Chondrocyte (in vitro differentiated cells): ENCODE measurements around the gene PRKAG1. TPM values are rescaled to one million over a fixed set of nuclear protein-coding genes. Genes with fewer than 3 reads are reported as not detected.
A peak's percentile ranks its signal among the peaks of the same experiment; 100 is the strongest.

ENCODE experiments used
- DNase-seq: peaks from one replicate; pipeline ENCODE4 v3.0.0; 2021; ENCODE audit warnings: mixed read lengths, low spot score
- H3K27ac Mint-ChIP-seq: one replicate; pipeline ENCODE4 v1.8.0; 2021; ENCODE audit warnings: mild to moderate bottlenecking, moderate library complexity, mixed read lengths; ENCODE audit not compliant: unreplicated experiment
- H3K27me3 Mint-ChIP-seq: 2 replicates; pipeline ENCODE4 v1.8.0; 2021; ENCODE audit warnings: low read depth, mixed read lengths
- H3K36me3 Mint-ChIP-seq: 2 replicates; pipeline ENCODE4 v1.8.0; 2021; ENCODE audit warnings: low read depth, mixed read lengths
- H3K4me1 Mint-ChIP-seq: 2 replicates; pipeline ENCODE4 v1.8.0; 2021; ENCODE audit warnings: low read depth, mild to moderate bottlenecking, mixed read lengths
- H3K4me3 Mint-ChIP-seq: one replicate; pipeline ENCODE4 v1.8.0; 2021; ENCODE audit warnings: mild to moderate bottlenecking, moderate library complexity, mixed read lengths; ENCODE audit not compliant: unreplicated experiment
- H3K9me3 Mint-ChIP-seq: 2 replicates; pipeline ENCODE4 v1.8.0; 2021; ENCODE audit warnings: low read depth, mixed read lengths
- total RNA-seq: library from RNA; stranded (reverse); gene quantifications from 3 replicates; pipeline ENCODE4 v1.2.1, GENCODE V29; 2021
- TF ChIP-seq, protein P1 (sequence below): fragments of 200-600 bp; sonication (generic); IDR thresholded peaks from 2 replicates; pipeline ENCODE4 v1.5.0; 2021; ENCODE audit warnings: antibody characterized with exemption, mild to moderate bottlenecking, moderate library complexity

The PRKAG1 gene
- total RNA-seq, 1 donor from 2014 or later = 61.7 TPM

DNA sequence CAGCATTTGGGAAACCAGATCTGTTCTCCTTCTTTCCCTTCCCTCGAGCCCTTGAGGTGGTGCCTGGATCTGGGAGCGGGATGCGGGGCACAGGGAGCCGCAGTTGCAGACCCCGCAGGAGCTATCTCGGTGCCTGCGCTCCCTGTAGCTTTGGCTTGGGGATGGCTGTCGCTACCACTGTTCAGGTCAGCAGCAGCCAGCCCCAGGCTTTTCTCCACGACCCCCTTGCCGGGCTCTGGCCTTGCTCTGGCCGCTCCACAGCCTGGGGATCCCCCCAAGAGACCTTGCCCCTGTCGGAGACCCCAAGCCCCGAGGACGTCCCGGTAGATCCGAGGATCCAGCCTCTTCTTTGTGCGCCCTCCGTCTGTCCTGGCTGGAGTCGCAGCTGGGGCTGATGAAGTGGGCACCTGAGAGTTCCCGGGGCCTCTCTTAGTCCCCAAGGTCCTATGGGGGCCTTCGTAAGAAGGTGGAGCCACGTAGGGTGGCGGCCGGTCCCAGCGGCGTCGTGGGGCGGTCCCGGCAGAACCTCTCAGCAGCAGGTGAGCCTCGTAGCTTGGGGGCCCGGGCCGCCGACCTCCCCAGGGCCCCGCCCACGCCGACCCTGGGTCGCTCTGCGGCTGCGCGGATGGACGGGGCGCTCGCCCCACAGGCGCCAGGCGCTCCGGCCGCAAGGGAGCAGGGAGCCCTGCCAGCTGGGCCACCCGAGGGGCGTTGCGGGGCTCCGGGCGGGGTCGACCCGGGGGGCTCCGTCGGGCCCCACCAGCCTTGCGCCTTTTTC, 20.7 kb downstream of the PRKAG1 start:
- Mint-ChIP-seq H3K9me3 (no peaks in the 10 kb centered on the region), H3K4me3 (peak overlapping the region; percentile 6), H3K27ac (no peak overlapping the region), H3K4me1 (peaks cover 29% of the 10 kb centered on the region), H3K36me3 (peaks cover 11% of the 10 kb centered on the region), H3K27me3 (peaks cover 6% of the 10 kb centered on the region)
- TF ChIP-seq, protein P1, sequence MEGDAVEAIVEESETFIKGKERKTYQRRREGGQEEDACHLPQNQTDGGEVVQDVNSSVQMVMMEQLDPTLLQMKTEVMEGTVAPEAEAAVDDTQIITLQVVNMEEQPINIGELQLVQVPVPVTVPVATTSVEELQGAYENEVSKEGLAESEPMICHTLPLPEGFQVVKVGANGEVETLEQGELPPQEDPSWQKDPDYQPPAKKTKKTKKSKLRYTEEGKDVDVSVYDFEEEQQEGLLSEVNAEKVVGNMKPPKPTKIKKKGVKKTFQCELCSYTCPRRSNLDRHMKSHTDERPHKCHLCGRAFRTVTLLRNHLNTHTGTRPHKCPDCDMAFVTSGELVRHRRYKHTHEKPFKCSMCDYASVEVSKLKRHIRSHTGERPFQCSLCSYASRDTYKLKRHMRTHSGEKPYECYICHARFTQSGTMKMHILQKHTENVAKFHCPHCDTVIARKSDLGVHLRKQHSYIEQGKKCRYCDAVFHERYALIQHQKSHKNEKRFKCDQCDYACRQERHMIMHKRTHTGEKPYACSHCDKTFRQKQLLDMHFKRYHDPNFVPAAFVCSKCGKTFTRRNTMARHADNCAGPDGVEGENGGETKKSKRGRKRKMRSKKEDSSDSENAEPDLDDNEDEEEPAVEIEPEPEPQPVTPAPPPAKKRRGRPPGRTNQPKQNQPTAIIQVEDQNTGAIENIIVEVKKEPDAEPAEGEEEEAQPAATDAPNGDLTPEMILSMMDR = no peak
- no peak for DNase-seq

DNA sequence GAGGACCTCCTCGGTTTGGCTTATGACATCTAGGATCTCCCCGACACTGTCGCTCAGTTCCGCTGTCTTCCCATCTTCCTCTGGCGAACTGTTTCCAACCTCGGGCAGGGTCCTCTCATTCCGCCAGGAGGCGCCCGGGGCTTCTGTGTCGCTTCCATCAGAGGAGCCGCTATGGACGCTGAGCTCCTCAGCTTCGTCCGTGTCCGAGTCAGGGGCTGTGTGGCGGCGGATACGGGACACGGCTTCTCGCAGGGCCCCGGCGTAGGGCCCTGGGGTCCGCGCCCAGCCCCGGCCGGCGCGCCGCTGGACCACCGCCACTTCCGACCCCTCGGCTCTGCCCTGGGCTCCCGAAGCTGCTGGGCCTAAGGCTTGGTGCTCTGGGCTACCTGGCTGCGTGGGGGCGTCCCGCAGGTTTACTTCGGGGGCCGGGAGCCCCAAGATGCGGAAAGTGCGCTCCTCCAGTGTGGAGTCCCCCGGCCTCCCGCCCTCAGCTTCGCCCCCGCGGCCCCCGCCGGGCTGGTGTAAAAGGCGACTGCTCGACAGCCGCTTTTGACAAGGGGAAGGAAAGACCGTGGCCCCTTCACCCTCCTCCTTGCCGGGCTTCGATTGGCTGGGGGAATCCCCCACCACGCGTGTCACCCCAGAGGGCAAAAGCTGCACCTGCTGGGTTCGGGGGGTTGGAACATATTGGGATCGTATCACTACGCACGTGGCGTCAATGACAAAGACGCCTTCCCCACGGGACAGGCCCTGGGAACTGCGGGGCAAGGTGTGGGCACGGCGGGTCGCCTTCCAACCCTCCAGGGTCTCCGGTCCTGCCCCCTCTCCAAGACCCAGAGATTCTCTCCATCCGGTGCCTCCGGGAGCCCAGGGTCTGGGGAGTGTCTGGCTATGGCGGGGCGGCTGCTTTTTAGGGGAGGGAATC, 21.5 kb downstream of the PRKAG1 start:
- Mint-ChIP-seq H3K9me3 (no peaks in the 10 kb centered on the region), H3K27me3 (peaks cover 6% of the 10 kb centered on the region), H3K4me3 (no peak overlapping the region), H3K4me1 (peaks cover 29% of the 10 kb centered on the region), H3K27ac (no peak overlapping the region), H3K36me3 (peaks cover 6% of the 10 kb centered on the region)
- peak; percentile 94 for DNase-seq
- TF ChIP-seq, protein P1 = peak; percentile 87

DNA sequence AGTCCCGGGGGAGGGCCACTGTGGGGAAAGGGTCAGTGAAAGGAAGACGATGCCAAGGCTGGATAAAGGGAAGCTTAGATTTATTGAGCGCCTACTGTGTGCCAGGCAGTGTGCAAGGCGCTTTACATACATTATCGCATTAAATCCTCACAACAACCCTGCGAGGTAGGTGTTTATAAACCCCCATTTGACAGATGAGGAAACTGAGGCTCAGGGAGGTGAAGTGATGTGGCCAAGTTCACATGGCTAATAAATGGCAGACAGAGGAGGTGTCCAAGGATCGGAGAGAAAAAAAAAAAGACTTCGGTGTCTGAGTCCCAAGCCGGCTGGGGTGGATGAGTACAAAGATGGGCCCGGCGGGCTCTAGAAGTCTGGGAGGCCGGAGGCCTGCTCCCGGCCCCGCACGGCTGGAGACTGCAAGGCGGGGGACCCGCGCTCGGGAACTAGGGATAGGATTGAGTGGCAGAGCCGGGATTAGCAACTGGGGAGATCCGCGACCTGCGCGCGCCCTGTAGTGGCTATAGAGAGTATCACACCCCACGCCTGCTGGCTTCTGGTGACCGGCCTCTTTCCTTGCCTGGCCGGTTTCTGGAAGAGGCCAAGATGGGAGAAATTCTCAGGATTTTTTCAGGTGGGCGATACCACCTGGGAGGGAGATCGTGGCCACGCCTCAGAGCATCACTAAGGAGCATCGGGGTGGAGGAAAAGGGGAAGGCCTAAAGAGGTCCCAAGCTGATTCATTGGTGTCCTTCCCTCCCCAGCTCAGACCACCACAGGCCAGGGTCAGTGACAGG, 23.3 kb downstream of the PRKAG1 start:
- DNase-seq = peak; percentile 96
- no peaks in the 10 kb centered on the region for H3K9me3 Mint-ChIP-seq
- no peak overlapping the region for H3K27ac Mint-ChIP-seq
- TF ChIP-seq, protein P1 = peak; percentile 86
- peaks cover 23% of the 10 kb centered on the region for H3K4me1 Mint-ChIP-seq
- H3K4me3 Mint-ChIP-seq = peak overlapping the region; percentile 57
- H3K36me3 Mint-ChIP-seq = no peaks in the 10 kb centered on the region
- H3K27me3 Mint-ChIP-seq = peaks cover 6% of the 10 kb centered on the region

DNA sequence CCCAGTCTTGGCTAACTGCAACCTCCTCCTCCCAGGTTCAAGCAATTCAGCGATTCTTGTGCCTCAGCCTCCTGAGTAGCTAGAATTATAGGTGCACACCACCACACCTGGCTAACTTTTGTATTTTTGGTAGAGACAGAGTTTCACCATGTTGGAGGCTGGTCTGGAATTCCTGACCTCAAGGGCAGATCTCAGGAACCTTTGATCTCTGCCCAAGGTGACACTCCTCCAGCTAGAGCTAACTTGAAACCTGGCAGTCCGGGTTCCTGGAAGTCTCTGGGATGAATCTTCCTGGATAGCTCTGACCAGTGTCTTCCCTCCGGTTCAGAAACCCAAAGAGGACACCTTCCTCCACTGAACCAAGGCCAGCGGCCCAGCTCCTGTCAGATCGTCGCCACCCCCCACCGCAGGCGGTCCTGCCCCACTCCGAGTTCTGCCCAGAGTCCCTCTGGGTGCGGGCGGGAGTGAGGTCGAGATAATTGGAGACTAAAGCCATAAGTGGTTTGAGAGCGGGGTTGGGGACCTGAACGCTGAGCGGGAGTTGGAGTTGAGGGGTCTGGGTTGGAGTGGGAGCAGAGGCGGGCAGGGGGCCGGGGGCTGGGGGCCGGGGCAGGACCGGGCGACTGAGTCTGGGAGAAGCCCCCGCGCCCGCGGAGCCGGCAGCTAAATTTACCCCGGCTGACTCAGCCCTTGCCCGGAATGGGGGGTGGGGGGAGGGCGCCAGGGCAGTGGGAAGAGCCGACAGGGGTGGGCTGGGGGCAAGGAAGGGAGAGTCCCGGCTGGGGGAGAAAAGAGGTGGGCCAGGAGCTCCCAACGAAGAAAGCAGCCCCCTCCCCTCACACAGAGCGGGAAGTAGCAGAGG, 24.1 kb downstream of the PRKAG1 start:
- Mint-ChIP-seq H3K4me1 (peaks cover 14% of the 10 kb centered on the region), H3K27me3 (peaks cover 9% of the 10 kb centered on the region), H3K4me3 (no peak overlapping the region), H3K36me3 (no peaks in the 10 kb centered on the region), H3K9me3 (no peaks in the 10 kb centered on the region), H3K27ac (no peak overlapping the region)
- DNase-seq = no peak
- TF ChIP-seq, protein P1 = no peak
